GM12873 (cell line): Measurements from ENCODE around the gene TNFSF11.
A peak's percentile ranks its signal among the peaks of the same experiment; 100 is the strongest.

Experiments
- CTCF ChIP-seq: IDR thresholded peaks from 2 replicates; pipeline ENCODE4 v1.5.1; 2012; ENCODE audit warnings: low read depth, mild to moderate bottlenecking, moderate library complexity, low read length, control low read depth; ENCODE audit not compliant: insufficient read depth; ENCODE audit errors: missing control alignments

TNFSF11 gene

DNA sequence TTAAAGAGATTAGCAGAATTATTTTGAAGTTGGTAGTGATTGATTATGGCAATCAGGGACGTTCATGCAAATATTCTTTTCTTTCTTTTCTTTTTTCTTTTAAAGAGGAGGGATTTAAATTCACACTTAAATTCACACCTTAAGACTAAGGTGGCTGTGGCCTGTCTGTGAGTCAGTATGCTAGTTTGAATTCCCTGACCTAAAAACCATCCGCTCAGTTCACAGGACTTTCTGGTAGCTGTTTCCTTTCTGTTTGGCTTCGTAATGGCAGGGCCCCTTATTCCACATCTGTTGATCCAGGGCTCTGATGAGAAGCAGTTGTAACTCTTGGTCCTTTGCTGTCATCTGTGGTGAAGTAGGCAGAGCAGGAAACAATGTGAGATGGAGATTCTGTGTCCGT is 7.5 kb downstream of the TNFSF11 start:
- no peak for TF ChIP-seq CTCF

- TF ChIP-seq CTCF, result no peak
These were observed 17.6 kb downstream of the TNFSF11 start for GRCh38 chr13:42591602-42592001.

GRCh38 chr13:42592915-42593900 is 19.3 kb downstream of the TNFSF11 start:
- no peak for TF ChIP-seq CTCF

DNA sequence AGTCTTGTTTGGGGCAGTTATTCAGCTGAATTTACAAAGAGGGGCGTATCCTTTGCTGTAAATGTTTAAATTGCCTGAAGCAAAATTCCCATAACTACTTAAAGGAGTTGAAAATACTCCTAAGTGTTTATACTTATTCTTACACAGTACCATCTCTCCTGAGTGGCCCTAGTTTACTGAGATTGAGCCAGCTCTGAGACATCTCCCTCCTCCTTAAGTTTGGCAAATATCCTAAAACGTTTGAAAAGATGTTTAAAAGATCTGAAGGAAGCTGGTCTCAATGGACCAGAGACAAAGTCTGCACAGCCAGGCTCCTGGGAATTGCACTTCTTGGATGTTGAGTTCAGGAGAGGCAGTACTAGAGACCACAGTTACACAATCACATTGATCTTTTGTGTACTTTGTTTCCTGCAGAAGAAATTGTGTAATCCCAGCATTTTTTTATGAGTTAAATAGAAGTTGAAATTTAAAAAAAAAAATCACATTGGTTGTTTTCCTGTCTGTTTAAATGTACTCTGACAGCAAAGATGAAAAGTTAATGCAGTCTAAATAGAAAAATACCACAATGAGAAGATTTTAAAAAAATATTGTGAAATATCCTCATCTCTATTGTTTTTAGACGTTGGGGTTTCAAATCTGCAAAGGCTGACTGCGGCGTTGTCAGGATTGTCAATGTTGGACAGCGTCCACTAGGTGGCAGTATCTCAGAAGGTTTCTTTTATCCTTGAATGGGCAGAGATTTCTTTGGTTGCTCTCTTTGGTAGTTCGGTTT is 20.7 kb downstream of the TNFSF11 start:
- TF ChIP-seq CTCF, result peak; percentile 75

DNA sequence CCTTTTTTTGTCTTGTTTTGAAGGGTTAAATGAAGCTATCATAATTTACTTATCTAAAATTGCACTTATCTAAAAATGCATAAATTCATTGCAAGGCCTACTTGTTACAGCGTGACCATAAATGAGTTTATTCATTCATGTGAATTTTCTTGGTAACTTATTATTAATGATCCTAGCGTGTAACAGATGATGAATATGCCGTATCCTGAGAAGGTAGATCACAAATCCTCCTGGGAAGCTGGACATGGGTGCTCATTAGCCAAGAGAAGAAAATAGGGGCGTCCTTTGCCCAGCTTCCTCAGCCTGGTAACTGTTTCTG is 21.3 kb downstream of the TNFSF11 start:
- TF ChIP-seq CTCF, result no peak

GRCh38 chr13:42597505-42597904 is 23.6 kb downstream of the TNFSF11 start:
- TF ChIP-seq CTCF, result no peak

- TF ChIP-seq CTCF, result no peak
These were observed 27.0 kb downstream of the TNFSF11 start for GRCh38 chr13:42600943-42601342.
